ENCODE data around the gene GDPGP1. TPM values are rescaled to one million over a fixed set of nuclear protein-coding genes. Genes with fewer than 3 reads are reported as not detected.
A peak's percentile ranks its signal among the peaks of the same experiment; 100 is the strongest.
"Not testable (repeated sequence)": the region's sequence is repeated elsewhere in the genome, so short reads cannot be mapped to it uniquely, and the experiment has no call there.

The GDPGP1 gene
- total RNA-seq: 10 to 100 TPM; 12.0 to 12.4 TPM
- 1 to 10 TPM in 2 of 3 donors, under 1 TPM in 1; 0.50 to 2.2 (median 1.3) TPM for polyA plus RNA-seq
- total RNA-seq: 3.0 to 6.1 (median 4.2) reads per million in 6 experiments

DNA sequence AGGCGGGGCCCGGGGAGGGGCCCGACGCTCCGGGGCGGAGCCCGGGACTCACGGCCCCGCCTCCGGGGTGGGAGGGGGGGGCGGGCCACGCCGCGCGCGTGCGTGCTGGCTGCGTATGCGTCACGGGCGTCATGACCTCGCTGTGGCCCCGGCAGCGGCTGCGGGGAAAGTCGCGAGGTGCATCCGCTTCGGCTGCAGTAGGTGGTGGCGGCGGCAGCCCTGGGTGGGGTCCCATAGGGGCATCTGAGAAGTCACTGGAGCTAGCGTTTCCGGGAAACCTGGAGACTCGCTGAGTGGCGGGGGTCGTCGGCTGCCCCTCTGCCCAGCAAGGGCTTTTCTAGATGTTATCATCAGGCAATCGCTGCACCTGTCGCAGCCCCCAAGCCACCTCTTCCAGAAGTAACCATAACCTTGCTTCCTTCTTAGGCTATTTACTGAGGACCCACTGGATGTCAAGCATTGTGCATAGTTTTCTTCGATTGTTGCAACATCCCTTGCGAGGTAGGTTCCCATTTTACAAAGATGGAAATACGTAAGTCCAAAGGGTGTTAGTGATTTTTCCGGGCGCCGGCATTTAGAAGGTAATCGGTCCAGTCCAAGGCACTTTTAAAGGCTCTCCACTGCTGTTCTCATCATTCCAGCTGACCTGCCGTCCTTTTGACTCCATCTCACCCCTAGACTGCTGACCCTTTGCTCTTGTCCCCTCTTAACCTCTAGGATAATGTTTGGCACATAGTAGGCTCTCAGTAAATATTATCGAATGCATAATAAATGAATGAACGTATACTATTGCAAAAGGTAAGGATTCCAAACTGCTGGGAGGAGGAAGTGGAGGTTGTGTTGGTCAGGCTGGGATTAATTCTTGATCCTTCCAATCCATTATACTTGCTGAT lies at the start of gene GDPGP1:
GDPGP1 (plus strand) TSS at position 114 of the 893 bp plus-strand sequence. CDS start 6,700 bp downstream, outside the sequence.
- Mint-ChIP-seq H3K4me3 (peak within 1 kb of the TSS; percentile 83 to 97 (median 92)), H3K36me3 (peaks cover 0 to 46% (median 15%) of the 10 kb centered on the region in 3 donors), H3K27me3 (no peaks in the 10 kb centered on the region), H3K9me3 (no peaks in the 10 kb centered on the region), H3K4me1 (peaks cover 21 to 65% (median 50%) of the 10 kb centered on the region in 4 donors), H3K27ac (peak within 1 kb of the TSS; percentile 97 to 100 (median 99))
- ATAC-seq: peak; percentile 71 to 73
- POLR2A ChIA-PET: interaction anchor here (0.6 to 4.7 kb wide), 20 partner anchors 8 to 792 kb away, joined by 3 to 84 read pairs (median 6); partner anchors contain the start of genes IDH2, IQGAP1, NGRN and SEMA4B
- DNase-seq: peak in 2 of 10 donors; percentile 84 to 95

GRCh38 chr15:90184786-90185704 lies 49.0 kb upstream of the GDPGP1 start:
- POLR2A ChIA-PET: interaction anchor here (1.0 to 1.8 kb wide), 3 partner anchors 16 to 48 kb away, joined by 3 to 9 read pairs (median 4); partner anchors contain the start of gene SEMA4B
- DNase-seq (peak; percentile 44 to 83 (median 58)), ATAC-seq (peak; percentile 95 to 96)
- Mint-ChIP-seq H3K27me3 (no peaks in the 10 kb centered on the region), H3K4me3 (peak overlapping the region; percentile 75 to 93 (median 82)), H3K36me3 (no peaks in the 10 kb centered on the region), H3K4me1 (peaks cover 8 to 34% (median 12%) of the 10 kb centered on the region in 4 donors), H3K9me3 (no peaks in the 10 kb centered on the region), H3K27ac (peak overlapping the region in 9 of 10 donors; percentile 33 to 93 (median 76))

DNA sequence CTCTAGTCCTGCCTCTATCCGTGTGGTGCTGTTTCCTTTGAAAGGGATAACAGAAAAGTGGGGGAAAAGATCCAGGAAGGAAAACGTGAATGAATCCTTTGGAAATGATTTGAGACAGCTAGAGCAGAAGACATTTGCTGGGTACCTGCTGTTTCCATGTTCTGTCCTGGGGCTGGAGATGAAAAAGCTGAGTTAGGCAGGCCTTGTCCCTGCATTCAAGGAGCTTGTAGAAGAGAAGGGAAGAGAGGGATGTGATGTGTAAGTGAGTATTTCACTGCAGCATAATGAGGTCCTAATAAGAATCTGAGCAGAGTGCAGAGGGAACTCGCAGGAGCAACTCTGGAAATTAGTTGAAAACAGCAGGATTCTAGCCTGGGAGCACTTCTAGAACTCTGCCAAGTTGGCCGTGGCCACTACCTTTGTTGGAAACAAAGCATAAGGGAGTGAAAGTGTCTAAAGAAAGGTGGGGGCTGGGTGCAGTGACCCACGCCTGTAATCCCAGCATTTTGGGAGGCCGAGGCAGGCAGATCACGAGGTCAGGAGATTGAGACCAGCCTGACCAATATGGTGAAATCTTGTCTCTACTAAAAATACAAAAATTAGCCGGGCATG lies 46.6 kb upstream of the GDPGP1 start:
- POLR2A ChIA-PET: no interaction called here
- H3K4me1 Mint-ChIP-seq: peaks cover 18 to 51% (median 24%) of the 10 kb centered on the region in 4 donors
- no peaks in the 10 kb centered on the region for H3K27me3 Mint-ChIP-seq
- peak overlapping the region in 2 of 10 donors; percentile 72 to 82 for H3K27ac Mint-ChIP-seq
- no peaks in the 10 kb centered on the region for H3K9me3 Mint-ChIP-seq
- no peaks in the 10 kb centered on the region for H3K36me3 Mint-ChIP-seq
- ATAC-seq (no peak), DNase-seq (no peak)
- H3K4me3 Mint-ChIP-seq: peak overlapping the region in 1 of 10 donors; percentile 17

GRCh38 chr15:90188065-90188464 lies 45.9 kb upstream of the GDPGP1 start:
- not testable (repeated sequence) for H3K27me3 Mint-ChIP-seq, H3K27ac Mint-ChIP-seq, H3K36me3 Mint-ChIP-seq, ATAC-seq, DNase-seq, H3K4me3 Mint-ChIP-seq, H3K9me3 Mint-ChIP-seq
- POLR2A ChIA-PET: interaction anchor here (0.6 kb wide), 1 partner anchor 11 kb away, joined by 4 read pairs; no protein-coding TSS in a partner anchor
- H3K4me1 Mint-ChIP-seq: peaks cover 21 to 58% (median 31%) of the 10 kb centered on the region in 4 donors

- H3K4me3 Mint-ChIP-seq: peak overlapping the region in 1 of 10 donors; percentile 58
- peak overlapping the region in 3 of 10 donors; percentile 58 to 81 (median 67) for H3K27ac Mint-ChIP-seq
- DNase-seq: no peak
- POLR2A ChIA-PET: interaction anchor here (0.6 to 0.9 kb wide), 3 partner anchors 12 to 25 kb away, joined by 3 to 4 read pairs (median 4); no protein-coding TSS in a partner anchor
- peaks cover 26 to 64% (median 38%) of the 10 kb centered on the region in 4 donors for H3K4me1 Mint-ChIP-seq
- no peak for ATAC-seq
- no peaks in the 10 kb centered on the region for H3K9me3 Mint-ChIP-seq
- no peaks in the 10 kb centered on the region for H3K27me3 Mint-ChIP-seq
- H3K36me3 Mint-ChIP-seq: no peaks in the 10 kb centered on the region
Observed at GRCh38 chr15:90188914-90189748, 44.9 kb upstream of the GDPGP1 start.

- H3K4me1 Mint-ChIP-seq: peaks cover 26 to 69% (median 39%) of the 10 kb centered on the region in 4 donors
- DNase-seq: peak in 1 of 10 donors; percentile 35
- H3K4me3 Mint-ChIP-seq: peak overlapping the region in 1 of 10 donors; percentile 33
- H3K36me3 Mint-ChIP-seq: no peaks in the 10 kb centered on the region
- no peak for ATAC-seq
- H3K27me3 Mint-ChIP-seq: no peaks in the 10 kb centered on the region
- POLR2A ChIA-PET: interaction anchor here (0.7 to 0.9 kb wide), 2 partner anchors 12 to 26 kb away, joined by 3 to 4 read pairs; no protein-coding TSS in a partner anchor
- peak overlapping the region in 7 of 10 donors; percentile 15 to 93 (median 60) for H3K27ac Mint-ChIP-seq
- no peaks in the 10 kb centered on the region for H3K9me3 Mint-ChIP-seq
Observed at GRCh38 chr15:90189781-90190467, 44.1 kb upstream of the GDPGP1 start.

DNA sequence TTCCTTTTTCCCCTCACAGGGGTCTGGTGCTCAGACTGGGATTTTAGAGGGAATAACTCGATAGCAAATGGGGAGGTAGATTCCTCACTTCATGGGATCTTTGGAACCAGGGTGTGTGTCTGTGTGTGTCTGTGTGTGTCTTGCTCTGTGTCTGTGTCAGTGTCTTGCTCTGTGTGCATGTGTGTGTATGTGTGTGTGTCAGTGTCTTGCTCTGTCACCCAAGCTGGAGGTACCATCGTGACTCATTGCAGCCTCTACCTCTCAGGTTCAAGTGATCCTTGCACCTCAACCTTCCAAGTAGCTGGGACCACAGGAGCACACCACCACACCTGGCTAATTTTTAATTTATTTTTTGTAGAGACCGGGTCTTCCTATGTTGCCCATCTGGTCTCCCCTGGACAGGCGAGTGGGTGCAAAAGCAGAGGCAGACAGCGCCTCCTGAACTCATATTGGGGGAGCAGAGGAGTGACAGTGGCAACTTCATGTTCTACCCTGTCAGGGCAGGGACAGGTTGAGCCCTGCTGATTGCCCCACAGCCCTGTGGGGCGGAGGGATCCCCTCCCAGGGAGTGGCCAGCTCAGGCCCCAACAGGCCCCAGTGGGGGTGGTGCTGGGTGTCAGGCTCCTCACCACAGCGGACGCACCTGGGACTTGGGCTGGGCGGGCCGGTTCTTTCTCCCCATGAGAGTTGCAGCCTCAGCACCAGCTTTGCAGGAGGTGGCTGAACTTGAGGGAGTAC lies 43.2 kb upstream of the GDPGP1 start:
- POLR2A ChIA-PET: interaction anchor here (0.5 to 3.7 kb wide), 5 partner anchors 11 to 75 kb away, joined by 3 to 36 read pairs (median 3); partner anchors contain the start of genes CIB1, GDPGP1, NGRN and SEMA4B
- peak in 1 of 10 donors; percentile 61 for DNase-seq
- H3K4me3 Mint-ChIP-seq: peak overlapping the region in 2 of 10 donors; percentile 7 to 81
- no peaks in the 10 kb centered on the region for H3K36me3 Mint-ChIP-seq
- peak overlapping the region in 4 of 10 donors; percentile 31 to 93 (median 76) for H3K27ac Mint-ChIP-seq
- ATAC-seq: no peak
- H3K9me3 Mint-ChIP-seq: no peaks in the 10 kb centered on the region
- H3K27me3 Mint-ChIP-seq: no peaks in the 10 kb centered on the region
- H3K4me1 Mint-ChIP-seq: peaks cover 21 to 71% (median 33%) of the 10 kb centered on the region in 4 donors

GRCh38 chr15:90191344-90191687 lies 42.7 kb upstream of the GDPGP1 start:
- Mint-ChIP-seq H3K9me3 (no peaks in the 10 kb centered on the region), H3K4me1 (peaks cover 21 to 73% (median 33%) of the 10 kb centered on the region in 4 donors), H3K27me3 (no peaks in the 10 kb centered on the region), H3K27ac (peak overlapping the region in 8 of 10 donors; percentile 29 to 89 (median 83)), H3K4me3 (peak overlapping the region; percentile 14 to 86 (median 76)), H3K36me3 (no peaks in the 10 kb centered on the region)
- POLR2A ChIA-PET: interaction anchor here (0.7 to 3.7 kb wide), 6 partner anchors 10 to 842 kb away, joined by 3 to 36 read pairs (median 11); partner anchors contain the start of genes CIB1, GDPGP1, NGRN and SEMA4B
- DNase-seq (no peak), ATAC-seq (no peak)

DNA sequence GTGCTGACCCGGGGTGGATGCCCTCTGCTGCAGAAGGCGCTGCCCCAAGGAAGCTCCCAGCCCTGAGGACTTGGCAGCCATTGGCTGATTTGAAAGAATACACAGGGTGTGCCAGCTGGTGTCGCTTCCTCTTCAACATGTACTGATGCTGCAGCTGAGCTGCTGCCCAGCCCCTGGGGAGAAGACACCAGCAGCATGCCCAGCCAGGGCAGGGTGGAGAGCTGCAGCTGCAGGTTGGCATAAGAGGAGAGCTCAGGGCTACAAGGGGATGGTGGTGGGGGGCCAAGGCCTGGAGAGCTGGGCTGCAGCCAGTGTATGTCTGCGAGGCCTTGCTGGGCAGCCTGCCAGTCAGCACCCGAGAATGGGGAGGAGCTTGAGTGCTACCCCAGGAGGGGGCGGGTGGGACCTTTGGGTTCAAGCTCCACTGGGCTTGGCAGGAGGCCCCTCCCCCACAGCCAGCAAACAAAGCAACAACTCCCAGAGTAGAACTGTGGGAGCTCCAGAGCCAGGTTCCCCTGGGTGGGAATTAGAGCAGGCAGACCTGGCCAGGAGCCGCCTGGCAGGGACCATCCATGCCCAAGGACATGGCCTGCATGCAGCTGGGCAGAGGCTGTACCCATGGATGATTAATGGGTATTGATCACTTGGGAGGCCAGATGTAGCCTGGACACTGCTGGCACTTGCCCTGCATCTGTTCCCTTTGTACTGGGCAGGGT lies 42.1 kb upstream of the GDPGP1 start:
- DNase-seq (peak in 8 of 10 donors; percentile 22 to 76 (median 34)), ATAC-seq (peak; percentile 84)
- POLR2A ChIA-PET: interaction anchor here (0.7 to 3.7 kb wide), 12 partner anchors 10 to 841 kb away, joined by 3 to 36 read pairs (median 4); partner anchors contain the start of genes CIB1, GDPGP1, IDH2 and NGRN
- Mint-ChIP-seq H3K27ac (peak overlapping the region in 9 of 10 donors; percentile 29 to 89 (median 83)), H3K9me3 (no peaks in the 10 kb centered on the region), H3K27me3 (no peaks in the 10 kb centered on the region), H3K36me3 (no peaks in the 10 kb centered on the region), H3K4me3 (peak overlapping the region; percentile 60 to 86 (median 80)), H3K4me1 (peaks cover 21 to 72% (median 33%) of the 10 kb centered on the region in 4 donors)
